HCT116 (cell line): ENCODE measurements around the gene CHDH. TPM values are rescaled to one million over a fixed set of nuclear protein-coding genes. Genes with fewer than 3 reads are reported as not detected.

Experiments used
- ATAC-seq: fragments of 200-7000 bp; cut with Tn5 transposase; 2 replicates; pipeline ENCODE4 v1.9.1; 2020; ENCODE audit warnings: mild to moderate bottlenecking, moderate library complexity
- BruUV-seq: library from RNA; stranded (reverse); fragments of 400-500 nt; replicated peaks from 2 replicates; lab custom pipeline; 2021; lab: Mats Ljungman, UMichigan
- CTCF ChIA-PET: fragments of 300-600 bp; sonication (Branson Sonifier 250); formaldehyde crosslinking; loops from one replicate; lab custom pipeline; 2021; ENCODE audit warnings: antibody characterized with exemption; lab: Charles Lee
- POLR2A ChIA-PET: fragments of 300-600, 350-600 bp; sonication (Branson Sonifier 250); formaldehyde crosslinking; loops from one replicate; lab custom pipeline; 2021; ENCODE audit warnings: antibody characterized with exemption; lab: Charles Lee
- RAD21 ChIA-PET, 2 experiments: fragments of 300-600 bp; sonication (Branson Sonifier 250); formaldehyde crosslinking; loops; one replicate each; lab custom pipeline; 2023; ENCODE audit warnings: low total read pairs in 2 of 2; ENCODE audit not compliant: uncharacterized antibody in 2 of 2, unreplicated experiment in 2 of 2, low non-redundant PET in 1 of 2; lab: Charles Lee
- DNase-seq: peaks from one replicate; pipeline ENCODE4 v3.0.0-alpha.2; 2010; ENCODE audit warnings: low read depth, low spot score
- H2AFZ ChIP-seq: fragments of 200-600 bp; shearing (Covaris generic), sonication (generic); 2 replicates; pipeline ENCODE4 v1.6.1; 2017; ENCODE audit warnings: low read depth, mixed run types, mixed read lengths, antibody characterized with exemption, low read length; ENCODE audit not compliant: poor library complexity, severe bottlenecking
- H3K27ac ChIP-seq: 2 replicates; pipeline ENCODE4 v1.5.1; 2012; ENCODE audit warnings: low read depth, low read length
- H3K27me3 ChIP-seq: fragments of 200-600 bp; sonication (generic); 2 replicates; pipeline ENCODE4 v1.6.1; 2016; ENCODE audit warnings: mixed run types, low read length, mixed read lengths; ENCODE audit not compliant: insufficient read depth
- H3K36me3 ChIP-seq, 2 experiments: fragments of 200-500 bp in 1 of 2; fragments of 200-600 bp in 1 of 2; sonication (Bioruptor generic) in 1 of 2; sonication (generic) in 1 of 2; 2 replicates each; pipeline versions ENCODE4 v1.5.1 to v1.6.1; 2014 to 2016; ENCODE audit warnings: low read length in 2 of 2, inconsistent platforms in 1 of 2, mixed read lengths in 1 of 2, mixed run types in 1 of 2; ENCODE audit not compliant: insufficient read depth in 2 of 2, control insufficient read depth in 1 of 2
- H3K4me1 ChIP-seq, 2 experiments: fragments of 200-600 bp in 1 of 2; sonication (generic) in 1 of 2; 2 replicates each; pipeline versions ENCODE4 v1.5.1 to v1.6.1; 2012 to 2017; ENCODE audit warnings: low read length in 2 of 2, inconsistent platforms in 1 of 2, mild to moderate bottlenecking in 1 of 2, mixed read lengths in 1 of 2, mixed run types in 1 of 2, moderate library complexity in 1 of 2; ENCODE audit not compliant: insufficient read depth in 2 of 2, control insufficient read depth in 1 of 2
- H3K4me2 ChIP-seq: fragments of 200-600 bp; sonication (generic); 2 replicates; pipeline ENCODE4 v1.6.1; 2017; ENCODE audit warnings: mixed run types, low read length, mixed read lengths
- H3K4me3 ChIP-seq, 2 experiments: fragments of 200-600 bp in 1 of 2; sonication (generic) in 1 of 2; replicated peaks in 1 of 2; 2 replicates each; pipeline ENCODE4 v1.5.1; 2011 to 2016; ENCODE audit warnings: low read length in 2 of 2, control low read depth in 1 of 2, low read depth in 1 of 2, mild to moderate bottlenecking in 1 of 2, mixed read lengths in 1 of 2, mixed run types in 1 of 2
- H3K79me2 ChIP-seq: fragments of 200-600 bp; sonication (generic); 2 replicates; pipeline ENCODE4 v1.6.1; 2017; ENCODE audit warnings: mild to moderate bottlenecking, mixed run types, low read length, moderate library complexity, mixed read lengths; ENCODE audit not compliant: insufficient read depth
- H3K9ac ChIP-seq: fragments of 200-600 bp; sonication (generic); 2 replicates; pipeline ENCODE4 v1.6.1; 2016; ENCODE audit warnings: low read length, mixed read lengths
- H3K9me2 ChIP-seq: fragments of 200-600 bp; sonication (generic), shearing (Covaris generic); 2 replicates; pipeline ENCODE4 v1.6.1; 2017; ENCODE audit warnings: mixed run types, mild to moderate bottlenecking, moderate library complexity; ENCODE audit not compliant: insufficient read depth
- H3K9me3 ChIP-seq, 2 experiments: fragments of 200-500 bp in 1 of 2; fragments of 200-600 bp in 1 of 2; sonication (Bioruptor generic) in 1 of 2; sonication (generic) in 1 of 2; 2 replicates each; pipeline ENCODE4 v1.6.1; 2014 to 2017; ENCODE audit warnings: low read length in 2 of 2, mixed read lengths in 2 of 2, inconsistent platforms in 1 of 2, low read depth in 1 of 2, mild to moderate bottlenecking in 1 of 2, mixed run types in 1 of 2, moderate library complexity in 1 of 2; ENCODE audit not compliant: control insufficient read depth in 1 of 2, insufficient read depth in 1 of 2
- H4K20me1 ChIP-seq: fragments of 200-600 bp; sonication (generic), shearing (Covaris generic); 2 replicates; pipeline ENCODE4 v1.6.1; 2017; ENCODE audit warnings: mixed run types, mild to moderate bottlenecking, moderate library complexity; ENCODE audit not compliant: insufficient read depth
- CBX3 ChIP-seq: IDR thresholded peaks from 2 replicates; pipeline ENCODE4 v1.6.1; 2012; ENCODE audit warnings: low read depth
- CEBPB ChIP-seq: IDR thresholded peaks from 2 replicates; pipeline ENCODE4 v1.6.1; 2012; ENCODE audit warnings: low read depth
- EGR1 ChIP-seq: IDR thresholded peaks from 2 replicates; pipeline ENCODE4 v1.6.1; 2012; ENCODE audit warnings: low read depth
- ELF1 ChIP-seq: IDR thresholded peaks from 2 replicates; pipeline ENCODE4 v1.6.1; 2012; ENCODE audit warnings: low read depth, borderline replicate concordance
- EZH2phosphoT487 ChIP-seq: fragments of 200-600 bp; IDR thresholded peaks from 2 replicates; pipeline ENCODE4 v1.6.1; 2018; ENCODE audit warnings: antibody characterized with exemption, borderline replicate concordance
- SP1 ChIP-seq: IDR thresholded peaks from 2 replicates; pipeline ENCODE4 v1.6.1; 2012; ENCODE audit warnings: low read depth
- intact Hi-C: fragments of 100-400 bp; cut with micrococcal nuclease; formaldehyde crosslinking; loops from 2 replicates; pipeline ENCODE4 v1.10.0; 2022
- total RNA-seq: library from RNA; stranded (reverse); gene quantifications from one replicate; pipeline ENCODE4 v1.2.1, GENCODE V29; 2021; ENCODE audit not compliant: unreplicated experiment
- TF ChIP-seq, protein P1 (sequence below): IDR thresholded peaks from 2 replicates; pipeline ENCODE4 v1.6.1; 2012
- TF ChIP-seq, protein P2 (sequence below), 3 experiments: fragments of 200-600 bp in 1 of 3; sonication (generic) in 1 of 3; IDR thresholded peaks in 2 of 3; conservative IDR thresholded peaks in 1 of 3; 2 replicates each; pipeline ENCODE4 v1.5.1; 2012 to 2017; ENCODE audit warnings: low read depth in 2 of 3, low read length in 2 of 3, antibody characterized with exemption in 1 of 3, borderline replicate concordance in 1 of 3, control low read depth in 1 of 3, mild to moderate bottlenecking in 1 of 3, mixed read lengths in 1 of 3, mixed run types in 1 of 3, moderate library complexity in 1 of 3; ENCODE audit not compliant: insufficient read depth in 1 of 3

The CHDH gene
- total RNA-seq, 1 experiment from 2014 or later: 10.8 TPM

DNA sequence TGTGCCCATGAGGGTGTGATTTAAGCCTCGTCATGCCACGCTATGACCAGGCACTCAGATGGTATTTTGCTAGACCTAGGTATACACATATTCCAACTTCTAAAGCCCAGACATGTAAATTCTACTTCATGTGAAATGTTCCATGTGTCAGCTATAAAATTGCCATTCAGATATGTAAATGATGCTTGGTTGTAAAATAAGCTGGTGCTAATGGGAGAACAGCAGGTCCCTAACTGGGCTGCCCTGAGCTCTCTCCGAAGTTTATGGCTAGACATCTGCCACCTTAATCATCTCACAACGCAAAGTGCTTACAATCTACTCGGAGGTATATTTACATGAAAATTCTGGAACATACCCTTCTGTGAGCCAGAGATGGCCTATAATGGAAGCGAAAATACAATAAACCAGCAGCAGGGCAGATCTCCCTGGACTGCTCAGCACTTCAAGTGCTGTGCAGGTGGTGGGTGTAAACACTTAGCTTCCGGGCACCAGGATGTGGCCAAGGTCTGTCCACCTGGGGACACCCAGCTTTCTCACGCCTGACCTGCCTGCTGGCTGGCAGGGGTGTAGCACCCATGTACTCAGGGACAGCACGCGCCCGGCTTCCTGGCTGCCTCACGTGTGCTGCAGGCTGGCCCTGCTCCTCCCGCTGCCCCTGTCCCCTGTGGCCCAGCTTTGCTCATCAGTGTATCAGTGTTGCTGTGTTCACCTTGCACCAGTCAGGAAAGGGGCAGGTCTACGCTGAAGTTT lies 82.0 kb downstream of the CHDH start (continued):
- TF ChIP-seq ELF1 (no peak), EZH2phosphoT487 (no peak), EGR1 (no peak), CBX3 (no peak), SP1 (no peak)

DNA sequence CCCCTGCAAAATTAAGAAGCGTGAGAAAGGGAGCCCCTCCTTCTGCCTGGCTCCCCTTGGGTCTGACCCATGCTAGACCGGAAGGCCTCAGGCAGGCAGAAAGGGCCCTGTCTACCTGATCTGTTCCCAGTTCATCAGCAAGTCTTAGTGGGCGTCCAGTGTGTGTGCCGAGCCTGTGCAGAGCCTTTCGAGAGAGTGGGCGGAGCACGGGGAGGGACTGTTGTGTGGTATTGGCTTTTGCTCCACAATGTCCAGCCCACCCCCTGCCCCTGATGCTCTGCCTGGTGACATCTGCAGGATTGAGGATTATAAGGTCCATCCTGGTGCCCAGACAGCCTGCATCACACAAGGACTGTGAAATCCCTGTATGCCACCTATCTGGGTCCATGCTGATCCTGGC lies 82.9 kb downstream of the CHDH start:
- DNase-seq: no peak
- no peak overlapping the region for H3K9ac ChIP-seq
- RAD21 ChIA-PET: no interaction called here
- no peaks in the 10 kb centered on the region for H3K9me3 ChIP-seq
- intact Hi-C loops: no loop called here
- peaks cover 10% of the 10 kb centered on the region; the same call in 1 of the 2 replicates for H3K27me3 ChIP-seq
- no peaks in the 10 kb centered on the region for H3K79me2 ChIP-seq
- no peak overlapping the region for H3K27ac ChIP-seq
- H3K4me3 ChIP-seq: no peak overlapping the region
- TF ChIP-seq, protein P1, sequence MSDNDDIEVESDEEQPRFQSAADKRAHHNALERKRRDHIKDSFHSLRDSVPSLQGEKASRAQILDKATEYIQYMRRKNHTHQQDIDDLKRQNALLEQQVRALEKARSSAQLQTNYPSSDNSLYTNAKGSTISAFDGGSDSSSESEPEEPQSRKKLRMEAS: no peak
- no peak for TF ChIP-seq EGR1
- no peak for TF ChIP-seq CEBPB
- TF ChIP-seq, protein P2, sequence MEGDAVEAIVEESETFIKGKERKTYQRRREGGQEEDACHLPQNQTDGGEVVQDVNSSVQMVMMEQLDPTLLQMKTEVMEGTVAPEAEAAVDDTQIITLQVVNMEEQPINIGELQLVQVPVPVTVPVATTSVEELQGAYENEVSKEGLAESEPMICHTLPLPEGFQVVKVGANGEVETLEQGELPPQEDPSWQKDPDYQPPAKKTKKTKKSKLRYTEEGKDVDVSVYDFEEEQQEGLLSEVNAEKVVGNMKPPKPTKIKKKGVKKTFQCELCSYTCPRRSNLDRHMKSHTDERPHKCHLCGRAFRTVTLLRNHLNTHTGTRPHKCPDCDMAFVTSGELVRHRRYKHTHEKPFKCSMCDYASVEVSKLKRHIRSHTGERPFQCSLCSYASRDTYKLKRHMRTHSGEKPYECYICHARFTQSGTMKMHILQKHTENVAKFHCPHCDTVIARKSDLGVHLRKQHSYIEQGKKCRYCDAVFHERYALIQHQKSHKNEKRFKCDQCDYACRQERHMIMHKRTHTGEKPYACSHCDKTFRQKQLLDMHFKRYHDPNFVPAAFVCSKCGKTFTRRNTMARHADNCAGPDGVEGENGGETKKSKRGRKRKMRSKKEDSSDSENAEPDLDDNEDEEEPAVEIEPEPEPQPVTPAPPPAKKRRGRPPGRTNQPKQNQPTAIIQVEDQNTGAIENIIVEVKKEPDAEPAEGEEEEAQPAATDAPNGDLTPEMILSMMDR (IDR thresholded peaks at IDR 0.05 in 2 of 3, conservative IDR thresholded peaks at IDR 0.05 in 1 of 3; ENCODE audit: borderline replicate concordance in 1 of 3, insufficient read depth in 1 of 3, low read depth in 2 of 3, low read length in 2 of 3): no peak
- no peaks in the 10 kb centered on the region for H3K36me3 ChIP-seq
- CTCF ChIA-PET: no interaction called here
- H2AFZ ChIP-seq: no peak overlapping the region
- H3K4me2 ChIP-seq: no peak overlapping the region
- no TSS peak for BruUV-seq
- POLR2A ChIA-PET: no interaction called here
- no peaks in the 10 kb centered on the region for H4K20me1 ChIP-seq
- H3K4me1 ChIP-seq: no peaks in the 10 kb centered on the region
- ATAC-seq: peak; percentile 50; the same call in 1 of the 2 replicates
- no peaks in the 10 kb centered on the region for H3K9me2 ChIP-seq

Other genes starting within 250 kb of the CHDH start
- 8.3 TPM for gene IL17RB, start 149 bp upstream of the CHDH start, total RNA-seq
- 25.5 TPM for gene ACTR8, start 35.7 kb upstream of the CHDH start, total RNA-seq
- gene SELENOK, start 45.4 kb upstream of the CHDH start, total RNA-seq: 35.1 TPM